Colon (tissue), 2 donors: Measurements from ENCODE around the gene AGAP1.

ENCODE experiments used
- FAIRE-seq: peaks from 2 replicates; lab custom pipeline; 2012; peaks lifted over from hg19 to GRCh38; lab: Jason Lieb, UNC
- donor health status: control.
- donor health status: control.

Gene AGAP1

DNA sequence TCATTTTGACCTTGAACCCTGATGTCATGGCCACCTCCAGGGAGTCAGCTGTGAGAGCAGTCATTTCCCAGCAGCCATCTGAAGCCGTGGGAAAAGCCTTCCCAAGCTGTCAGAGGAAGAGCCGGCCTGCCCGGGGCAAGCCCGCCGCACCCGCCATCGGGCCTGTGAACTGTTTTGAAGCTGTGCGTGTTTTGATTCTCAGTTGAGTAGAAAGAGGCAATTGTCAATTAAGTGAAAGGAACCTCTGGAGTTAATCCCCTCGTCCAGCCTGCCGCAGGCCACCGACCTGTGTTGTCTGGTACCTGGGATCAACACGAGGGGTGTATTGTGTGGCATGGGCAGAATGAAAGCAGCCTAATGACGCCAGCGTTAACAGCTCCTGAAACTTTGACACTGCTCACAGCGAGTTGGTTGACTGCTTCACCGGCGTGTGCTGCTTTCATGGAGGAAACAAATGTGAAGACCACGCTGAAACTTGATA, 318.4 kb downstream of the AGAP1 start:
- no peak for FAIRE-seq

DNA sequence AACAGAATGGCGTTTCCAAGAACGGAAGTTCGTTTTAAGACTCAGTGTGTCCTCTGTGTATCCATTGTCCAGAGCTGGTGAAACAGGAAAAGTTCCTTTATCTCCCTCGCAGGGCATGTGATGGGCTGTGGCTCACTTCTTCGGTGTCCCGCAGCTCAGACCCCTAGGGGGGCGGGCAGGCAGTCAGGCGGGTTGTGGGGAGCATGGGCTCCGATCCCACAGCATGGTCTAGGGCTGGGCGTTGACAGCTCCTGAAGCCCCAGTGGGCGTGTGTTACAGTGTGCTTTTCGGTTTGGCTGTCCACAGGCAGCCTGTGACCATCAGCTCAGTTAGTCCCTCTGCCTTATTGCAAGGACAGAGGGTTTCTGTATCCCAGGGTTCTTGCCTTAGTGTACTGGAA, 319.6 kb downstream of the AGAP1 start:
- FAIRE-seq, result no peak

DNA sequence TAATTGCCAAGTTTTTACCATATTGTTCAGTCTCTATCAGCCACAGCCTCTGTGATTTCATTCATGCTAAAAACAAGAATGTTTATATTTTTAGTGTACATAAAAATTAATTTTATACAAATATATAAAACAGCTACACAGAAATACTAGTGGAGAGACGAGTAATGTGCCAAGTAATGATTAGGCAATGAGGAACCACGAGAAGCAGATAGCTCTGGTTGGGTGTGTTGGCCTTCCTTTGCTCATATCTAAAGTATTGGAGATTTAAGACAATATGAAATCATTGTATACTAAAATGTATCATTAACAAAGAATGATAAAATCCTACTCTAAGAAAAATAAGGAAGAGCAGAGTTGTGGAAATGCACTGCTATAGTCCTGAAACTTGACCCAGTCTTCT, 326.7 kb downstream of the AGAP1 start:
- no peak for FAIRE-seq

DNA sequence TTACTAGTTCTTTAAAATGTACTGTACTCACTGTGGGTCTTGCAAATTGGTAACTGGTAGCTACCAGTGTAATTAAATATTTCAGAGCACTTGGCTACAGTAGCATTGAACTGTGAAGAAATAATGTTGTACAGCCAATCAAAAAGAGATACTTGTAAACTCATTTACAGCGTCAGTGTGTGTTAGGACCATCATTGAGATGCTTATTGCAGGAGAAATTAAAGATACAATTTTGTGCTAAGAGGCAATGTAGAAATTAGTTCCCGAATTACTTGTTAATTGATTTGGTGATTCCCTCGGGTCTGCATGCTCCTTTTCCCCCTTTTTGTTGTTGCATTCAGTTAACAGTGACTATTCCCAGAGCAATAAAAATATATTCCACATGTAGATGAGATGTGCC, 330.5 kb downstream of the AGAP1 start:
- FAIRE-seq, result no peak

DNA sequence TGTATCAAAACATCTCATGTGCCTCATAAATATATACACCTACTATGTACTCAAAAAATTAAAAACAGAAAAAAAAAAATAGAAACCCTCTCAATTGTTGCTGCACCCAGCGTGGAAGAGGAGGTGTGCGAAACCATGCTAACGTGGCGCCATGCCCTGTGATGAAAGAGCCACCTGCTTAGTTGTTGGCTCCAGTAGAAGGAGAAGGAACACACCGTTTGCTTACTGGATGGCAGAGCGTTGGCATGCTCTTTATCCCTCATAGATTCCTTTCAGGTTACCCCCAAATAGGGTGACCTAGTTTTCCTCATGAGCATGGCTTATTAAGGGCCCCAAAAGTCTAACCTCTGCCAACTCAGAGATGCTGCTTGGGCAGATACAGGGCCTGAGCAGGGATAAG, 332.1 kb downstream of the AGAP1 start:
- FAIRE-seq, result no peak

DNA sequence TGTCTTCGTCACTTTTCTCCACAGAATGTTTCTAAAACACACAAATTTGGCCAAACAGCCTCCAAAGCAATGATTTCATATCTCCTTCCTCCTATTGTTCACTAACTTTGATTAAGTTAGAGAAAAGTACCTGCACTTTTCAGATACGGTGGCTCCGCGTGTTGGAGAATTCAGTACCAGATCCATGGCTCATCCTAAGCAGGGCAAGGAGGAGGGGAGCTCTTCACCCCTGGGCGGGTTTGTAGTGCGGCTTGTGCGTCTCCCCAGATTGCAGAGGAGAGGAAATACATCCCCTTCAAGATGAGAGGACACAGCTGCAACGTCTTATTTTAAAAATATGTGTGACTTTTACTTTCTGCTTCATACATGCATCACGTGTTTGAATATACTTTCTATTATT, 333.0 kb downstream of the AGAP1 start:
- FAIRE-seq, result no peak

DNA sequence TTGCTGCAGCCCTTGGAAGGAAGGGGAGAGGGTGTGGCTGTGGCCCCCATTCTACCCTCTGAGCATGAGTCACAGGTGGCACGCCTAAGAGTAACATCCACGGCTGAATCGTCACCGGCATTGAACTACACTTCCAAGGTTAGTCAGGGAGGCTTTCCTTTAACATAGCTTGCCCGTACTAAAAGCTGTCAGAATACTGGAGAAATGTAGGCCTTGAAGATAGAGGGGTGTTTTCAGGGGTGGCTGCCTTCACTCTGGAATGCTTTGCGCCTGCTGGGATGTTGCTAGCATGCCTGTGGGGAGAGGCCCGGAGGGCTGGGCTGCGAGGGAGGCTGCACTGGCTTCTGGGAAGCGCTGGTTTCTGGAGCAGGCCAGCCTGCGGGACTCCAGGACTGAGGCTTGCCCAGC, 333.7 kb downstream of the AGAP1 start:
- FAIRE-seq, result no peak

DNA sequence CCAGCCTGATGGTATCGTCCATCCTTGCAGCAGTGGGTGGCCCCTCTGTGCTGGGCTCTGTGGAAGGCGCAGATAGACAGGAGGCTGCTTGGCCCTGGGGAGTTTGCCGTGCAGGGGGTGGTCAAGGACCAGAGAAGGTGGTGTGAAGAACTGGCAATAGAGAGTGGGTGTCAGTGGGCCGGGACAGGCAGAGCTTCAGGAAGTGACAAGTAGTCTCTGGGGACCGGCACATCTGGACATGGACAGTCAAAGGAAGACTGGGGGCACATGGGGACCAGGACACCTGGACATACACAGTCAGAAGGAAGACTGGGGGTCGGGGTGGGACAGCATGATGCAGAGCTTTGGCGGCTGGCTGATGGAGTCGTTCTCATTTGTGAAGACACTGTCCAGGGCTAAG, 335.9 kb downstream of the AGAP1 start:
- FAIRE-seq, result no peak

DNA sequence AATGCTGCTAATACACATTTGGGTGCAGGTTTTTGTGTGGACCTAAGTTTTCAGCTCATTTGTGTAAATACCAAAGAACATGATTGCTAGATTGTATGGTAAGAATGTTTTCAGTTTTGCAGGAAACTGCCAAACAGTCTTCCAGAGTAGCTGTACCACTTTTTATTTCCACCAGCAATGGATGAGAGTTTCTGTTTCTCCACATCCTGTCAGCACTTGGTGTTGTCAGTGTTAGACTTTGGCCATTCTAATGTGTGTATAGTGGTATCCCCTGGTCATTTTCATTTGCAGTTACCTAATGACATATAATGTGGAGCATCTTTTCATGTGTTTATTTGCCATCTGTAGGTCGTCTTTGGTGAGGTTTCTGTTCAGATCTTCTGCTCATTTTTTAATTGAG, 337.9 kb downstream of the AGAP1 start:
- no peak for FAIRE-seq

DNA sequence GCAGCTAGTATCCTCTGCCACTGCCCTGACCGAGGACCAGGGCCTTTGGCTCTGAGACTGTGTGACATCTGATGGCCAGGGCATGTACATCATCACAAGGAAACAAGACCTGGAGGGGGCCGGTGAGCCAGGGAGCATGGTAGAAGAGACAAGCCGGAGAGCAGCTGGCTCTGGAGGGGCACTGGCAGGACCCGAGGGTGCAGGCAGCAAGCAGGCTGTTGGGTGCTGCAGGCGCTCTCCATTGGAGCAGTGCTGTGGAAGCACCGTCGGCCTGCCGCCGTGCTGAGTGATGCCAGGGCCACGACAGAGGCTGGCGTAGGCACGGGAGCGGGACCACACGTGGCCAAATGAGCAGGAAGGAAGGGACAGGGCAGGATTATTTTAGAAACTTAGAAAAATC, 339.1 kb downstream of the AGAP1 start:
- no peak for FAIRE-seq

DNA sequence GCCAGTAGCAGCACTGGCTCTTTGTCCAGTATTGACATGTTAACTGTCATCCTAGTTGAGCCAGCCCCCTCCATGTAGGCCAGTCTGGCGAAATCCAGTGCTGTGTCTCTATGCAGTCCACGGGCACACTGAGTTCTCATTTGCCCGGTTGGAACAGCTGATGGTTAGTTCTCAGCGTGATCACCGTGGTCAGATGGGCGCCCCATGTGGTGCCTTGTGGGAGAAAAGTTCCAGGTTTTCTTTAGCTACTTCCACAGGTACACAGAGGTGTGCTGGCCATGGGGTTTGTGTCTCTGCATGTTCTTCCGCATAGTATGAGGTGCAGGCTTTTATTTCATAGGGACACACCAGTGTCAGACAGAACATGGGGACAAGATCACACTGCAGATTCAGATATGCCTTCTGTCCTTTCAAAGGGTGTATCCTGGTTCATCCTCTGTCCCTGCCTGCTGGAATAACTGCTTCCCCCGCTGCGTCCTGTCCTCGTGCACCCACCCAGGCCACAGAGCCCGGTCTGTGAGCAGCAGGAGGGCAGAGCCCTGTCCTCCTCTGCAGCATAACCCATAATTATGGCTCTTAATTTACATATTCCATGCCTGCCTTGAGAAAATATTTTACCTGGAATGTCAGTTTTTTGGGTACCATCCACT, 340.3 kb downstream of the AGAP1 start:
- no peak for FAIRE-seq

DNA sequence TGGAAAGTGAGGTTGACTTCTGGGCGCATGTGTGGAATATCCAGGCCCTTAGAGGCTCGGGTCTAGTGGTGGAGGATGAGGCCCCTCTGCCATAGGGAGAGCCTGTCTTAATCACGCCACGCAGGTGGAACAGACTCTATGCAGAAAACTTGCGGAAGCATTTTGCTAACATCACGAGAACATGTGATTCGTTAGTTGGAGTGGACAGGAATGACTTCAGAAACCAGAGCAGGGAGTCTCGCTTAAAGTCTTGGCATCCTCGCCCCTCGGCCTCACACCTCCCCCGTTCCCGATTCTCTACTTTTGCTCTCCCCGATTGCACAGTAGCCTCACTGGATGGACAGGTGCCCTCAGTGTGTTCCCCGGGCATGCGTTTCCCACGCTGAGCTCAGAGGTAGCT, 340.9 kb downstream of the AGAP1 start:
- FAIRE-seq, result no peak

DNA sequence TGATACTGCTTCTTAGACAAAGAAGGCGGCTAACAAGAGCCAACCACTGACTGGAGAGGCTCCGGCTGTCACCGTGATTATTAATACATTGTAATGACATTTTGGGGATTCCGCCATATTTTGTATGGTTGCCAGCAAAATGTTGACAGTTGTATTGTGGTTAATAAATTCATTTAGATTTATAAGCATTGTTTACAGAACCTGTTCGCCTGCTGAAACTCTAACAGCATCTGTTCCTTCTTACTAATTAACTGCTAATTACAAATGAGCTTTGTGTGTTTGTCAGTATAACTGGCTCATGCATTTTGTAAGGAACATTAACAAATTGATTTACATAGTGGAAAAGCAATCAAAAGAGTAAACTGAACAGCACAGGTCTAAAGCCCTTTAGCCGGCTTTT, 342.0 kb downstream of the AGAP1 start:
- FAIRE-seq, result no peak

DNA sequence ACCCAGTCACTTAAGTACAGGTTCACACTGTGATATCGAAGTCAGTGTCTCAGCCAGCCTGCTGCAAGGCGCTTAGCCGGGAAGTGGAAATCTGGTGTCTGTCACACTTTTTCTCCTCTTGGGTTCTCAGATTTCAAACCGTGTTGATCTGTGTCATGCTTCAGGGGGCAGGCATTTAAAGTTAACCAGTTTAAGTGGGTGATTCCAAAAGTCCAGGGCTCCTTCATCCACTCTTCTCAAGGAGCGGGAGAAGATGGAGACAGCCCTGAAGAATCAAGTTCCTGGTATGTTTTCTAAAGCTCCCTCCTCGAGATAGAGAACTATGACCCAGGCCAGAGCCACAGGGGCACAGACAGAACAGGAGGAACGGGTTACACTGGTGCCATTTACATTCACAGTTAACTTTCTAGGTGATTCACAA, 342.7 kb downstream of the AGAP1 start:
- FAIRE-seq, result no peak

DNA sequence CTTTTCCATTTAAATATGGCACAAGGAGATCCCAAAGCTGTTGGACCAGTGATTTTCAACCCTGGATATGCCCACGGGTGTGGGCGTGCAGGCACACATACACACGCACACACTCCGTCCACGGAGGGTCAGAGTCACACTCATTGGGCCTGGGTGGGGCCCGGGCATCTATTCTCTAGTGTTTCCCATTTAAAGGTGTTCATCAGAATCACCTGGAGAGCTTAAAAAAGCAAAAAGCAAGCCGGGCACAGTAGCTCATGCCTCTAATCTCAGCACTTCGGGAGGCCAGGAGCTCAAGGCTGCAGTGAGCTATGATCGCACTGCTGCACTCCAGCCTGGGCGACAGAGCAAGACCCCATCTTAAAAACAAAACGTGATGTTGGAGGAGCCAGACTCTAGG, 345.4 kb downstream of the AGAP1 start:
- FAIRE-seq, result no peak

DNA sequence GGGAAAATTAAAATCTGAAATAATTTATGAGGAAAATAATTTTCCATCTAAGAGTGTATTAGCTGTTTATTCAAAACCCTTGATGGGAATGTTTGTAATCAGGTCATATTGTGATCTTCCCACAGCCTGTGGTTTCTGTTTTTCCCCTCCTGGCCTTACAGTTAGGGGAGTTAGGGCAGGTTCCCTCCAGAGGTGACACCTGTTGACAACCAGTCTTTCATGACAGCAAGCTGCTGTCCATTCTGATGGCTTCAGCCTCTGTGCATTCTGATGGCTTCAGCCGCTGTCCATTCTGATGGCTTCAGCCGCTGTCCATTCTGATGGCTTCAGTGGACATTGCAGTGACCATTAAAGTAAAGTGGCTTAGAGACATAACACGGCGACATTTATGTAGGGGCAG, 346.1 kb downstream of the AGAP1 start:
- FAIRE-seq, result no peak

DNA sequence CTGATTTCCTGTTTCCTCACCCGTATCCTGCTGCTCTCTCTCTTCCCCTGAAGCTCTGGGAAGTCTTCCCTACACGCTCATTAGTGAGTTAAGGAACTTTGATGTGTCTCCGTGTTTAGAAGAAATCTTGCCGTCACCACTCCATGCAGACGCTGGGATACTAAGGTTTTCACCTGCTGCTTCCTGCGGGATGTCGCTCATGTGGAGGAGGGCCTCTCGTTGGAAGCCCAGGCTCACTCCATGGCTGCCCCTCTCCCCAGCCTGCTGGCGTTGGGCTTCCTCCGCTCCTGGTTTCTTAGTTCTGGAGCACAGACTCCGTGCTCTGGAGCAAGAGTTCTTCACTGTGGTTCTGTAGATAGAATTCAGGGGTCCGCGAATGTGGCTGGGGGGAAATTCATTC, 348.0 kb downstream of the AGAP1 start:
- no peak for FAIRE-seq

DNA sequence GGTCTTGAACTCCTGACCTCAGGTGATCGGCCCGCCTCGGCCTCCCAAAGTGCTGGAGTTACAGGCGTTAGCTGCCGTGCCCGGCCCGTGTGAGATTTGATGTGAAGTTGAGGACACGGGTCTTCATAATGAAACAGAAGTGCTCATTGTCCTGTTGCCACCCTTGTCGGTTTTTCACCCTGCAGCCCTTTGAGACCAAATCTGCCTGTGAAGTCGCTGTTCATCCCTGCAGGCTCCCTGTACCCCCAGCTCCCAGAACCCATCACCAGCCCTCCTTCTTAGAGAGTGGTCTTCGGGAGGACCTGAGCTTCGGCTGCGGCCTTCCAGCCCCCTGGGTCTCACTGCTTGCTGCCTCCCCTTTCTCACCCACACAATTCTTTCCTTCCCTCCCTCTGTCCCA, 349.1 kb downstream of the AGAP1 start:
- no peak for FAIRE-seq

DNA sequence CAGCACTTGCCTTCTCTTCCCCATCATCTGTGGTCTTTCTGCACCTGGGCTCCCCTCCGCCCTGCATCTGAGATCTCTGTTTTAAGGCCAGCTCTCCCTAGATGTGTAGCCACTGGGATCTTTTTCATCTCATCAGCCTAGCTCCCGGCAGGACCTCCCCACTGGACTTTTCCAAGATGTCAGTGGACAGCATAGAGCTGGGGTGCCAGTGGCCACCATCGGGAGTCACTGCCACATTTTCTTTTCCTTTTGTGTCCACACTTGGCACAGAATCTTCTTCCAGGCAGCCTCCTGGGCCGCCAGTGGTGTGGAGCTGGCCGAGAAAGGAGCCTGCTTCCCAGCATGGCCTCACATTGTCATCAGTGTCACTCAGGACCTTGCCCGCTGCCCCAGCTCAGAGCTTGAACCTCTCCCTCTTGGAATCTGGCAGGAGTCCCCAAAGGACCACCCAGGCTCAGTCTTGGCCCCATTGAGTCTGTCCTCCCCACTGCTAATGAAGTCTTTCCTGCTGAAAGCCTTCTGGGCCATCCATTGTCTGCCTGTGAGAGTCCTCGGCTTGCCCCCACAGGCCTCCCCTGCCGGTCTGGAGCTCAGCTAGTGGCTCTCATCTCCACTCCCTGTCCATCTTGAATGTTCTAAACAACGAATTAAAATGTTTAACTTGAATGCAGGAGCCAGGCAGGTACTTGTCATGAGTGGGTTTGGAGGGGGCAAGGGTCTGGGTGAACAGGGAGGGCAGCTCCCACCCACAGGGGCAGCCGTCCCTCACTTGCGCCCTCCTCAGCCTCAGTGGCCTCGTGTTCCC, 349.9 kb downstream of the AGAP1 start:
- no peak for FAIRE-seq

DNA sequence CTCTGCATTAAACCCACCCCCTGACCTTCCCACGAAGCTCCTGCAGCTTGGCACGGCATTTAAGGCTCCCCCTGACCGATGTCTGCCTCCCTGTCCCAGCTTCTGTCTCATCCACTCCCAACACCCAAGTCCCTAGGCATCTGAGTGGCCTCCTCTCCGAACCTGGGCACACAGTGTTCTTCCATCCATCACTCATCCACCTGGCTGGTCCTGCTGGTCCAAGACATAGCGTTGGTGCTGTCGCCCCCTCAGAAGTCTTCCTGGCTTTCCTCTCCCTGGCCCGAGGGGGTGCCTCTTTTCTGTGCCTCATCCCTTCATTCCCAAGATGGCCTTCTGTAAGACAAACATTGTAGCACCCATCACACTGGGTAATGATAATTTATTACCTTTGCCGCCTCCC, 350.7 kb downstream of the AGAP1 start:
- FAIRE-seq, result no peak

DNA sequence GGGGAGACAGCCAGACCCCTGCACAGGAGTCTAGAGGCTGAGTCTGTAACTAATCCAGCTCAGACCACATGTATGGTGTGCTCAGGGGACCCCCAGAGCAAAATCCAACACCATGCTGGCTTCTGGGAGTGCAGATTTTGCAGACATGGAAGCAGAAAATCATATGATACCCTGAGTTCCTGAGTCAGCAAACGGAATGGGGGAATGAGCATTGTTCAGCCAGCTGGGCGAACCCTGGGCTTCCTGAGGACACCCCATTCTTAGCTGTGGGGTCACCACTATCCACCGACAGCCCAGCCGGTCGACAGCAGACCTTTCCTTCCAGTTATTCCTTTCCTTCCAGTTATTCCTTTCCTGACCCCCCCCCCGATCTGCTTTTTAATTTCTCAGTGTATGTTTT, 351.4 kb downstream of the AGAP1 start:
- FAIRE-seq, result no peak

DNA sequence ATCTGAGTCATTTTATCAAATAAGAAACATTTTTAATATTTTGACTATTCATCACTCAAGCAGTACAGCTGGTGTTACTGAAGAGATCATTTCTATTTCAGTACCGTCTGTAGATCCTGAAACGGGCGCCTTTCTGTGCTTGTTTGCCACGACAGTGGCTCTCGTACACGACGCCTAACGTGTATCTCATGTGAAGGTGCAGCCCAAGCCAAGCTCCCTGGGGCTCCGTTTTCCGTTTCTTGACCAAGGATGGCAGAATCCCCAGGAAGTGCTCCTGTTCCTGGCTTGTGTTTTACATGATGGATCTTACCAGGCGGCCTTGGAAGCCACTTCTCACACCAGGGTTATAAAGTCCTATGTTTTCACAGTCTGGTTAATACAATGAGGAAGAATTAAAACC, 353.7 kb downstream of the AGAP1 start:
- FAIRE-seq, result no peak

DNA sequence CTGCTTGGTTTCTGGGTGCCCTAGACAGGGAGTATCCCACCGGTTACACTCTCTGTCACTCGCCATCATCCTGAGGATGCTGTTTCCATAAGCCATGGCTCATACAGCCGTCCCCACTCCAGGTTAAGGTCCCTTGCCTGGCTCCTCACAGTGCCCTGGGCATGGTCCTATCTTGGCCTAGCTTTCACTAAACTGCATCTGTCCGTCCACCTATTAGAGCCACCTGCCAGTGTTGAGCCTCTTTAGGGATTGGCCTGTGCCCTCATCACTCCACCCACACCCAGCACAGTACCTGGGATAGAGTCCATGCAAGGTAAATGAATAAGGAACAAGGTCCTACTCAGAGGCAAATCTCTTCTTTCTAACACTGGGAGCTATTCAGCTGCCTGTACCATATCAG, 354.2 kb downstream of the AGAP1 start:
- no peak for FAIRE-seq

DNA sequence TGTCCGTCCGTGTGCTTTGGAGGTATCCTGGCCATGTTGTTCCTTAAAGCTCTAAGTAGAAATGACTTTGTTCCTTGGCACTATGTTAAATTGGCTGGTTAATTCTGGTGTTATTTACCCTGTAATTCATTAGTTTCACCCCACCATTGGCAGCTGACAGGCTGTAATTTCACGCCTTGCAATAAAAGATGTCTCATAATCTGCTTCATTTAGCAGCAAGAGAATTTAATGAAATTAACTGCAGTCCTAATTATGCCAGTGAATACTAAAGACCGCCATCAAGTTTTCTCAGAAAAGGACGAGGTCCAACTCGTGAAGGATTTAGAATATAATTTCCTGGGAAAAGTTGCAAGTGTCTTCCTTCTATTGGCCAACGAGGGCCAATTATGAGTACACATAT, 355.1 kb downstream of the AGAP1 start:
- no peak for FAIRE-seq
